GM21423 (cell line): ENCODE measurements around the gene HINT2.

Experiments
- ATAC-seq: cut with Tn5 transposase; IDR thresholded peaks from one replicate; pipeline ENCODE4 v1.9.1; 2021; ENCODE audit warnings: mild to moderate bottlenecking, moderate library complexity; ENCODE audit not compliant: unreplicated experiment

The HINT2 gene

GRCh38 chr9:35814841-35815543 lies at the start of gene HINT2:
Gene HINT2 (minus strand): TSS chr9:35815042. CDS start chr9:35814979, 63 bp downstream.
- ATAC-seq: peak; percentile 66

- no peak for ATAC-seq
Measured at GRCh38 chr9:35863583-35863982, 48.7 kb upstream of the HINT2 start.

GRCh38 chr9:35862328-35862727 lies 47.5 kb upstream of the HINT2 start:
- ATAC-seq: no peak

- no peak for ATAC-seq
Measured at GRCh38 chr9:35861161-35861897, 46.5 kb upstream of the HINT2 start.

GRCh38 chr9:35859990-35860339 lies 45.1 kb upstream of the HINT2 start:
- no peak for ATAC-seq

- ATAC-seq: no peak
Measured at GRCh38 chr9:35859310-35859989, 44.6 kb upstream of the HINT2 start.

GRCh38 chr9:35858458-35858857 lies 43.6 kb upstream of the HINT2 start:
- no peak for ATAC-seq

GRCh38 chr9:35856882-35857281 lies 42.0 kb upstream of the HINT2 start:
- no peak for ATAC-seq

- ATAC-seq: no peak
Measured at GRCh38 chr9:35856206-35856605, 41.4 kb upstream of the HINT2 start.

GRCh38 chr9:35854091-35854762 lies 39.4 kb upstream of the HINT2 start:
- no peak for ATAC-seq

GRCh38 chr9:35852876-35853865 lies 38.3 kb upstream of the HINT2 start:
- no peak for ATAC-seq

GRCh38 chr9:35852267-35852815 lies 37.5 kb upstream of the HINT2 start:
- no peak for ATAC-seq

- ATAC-seq: peak; percentile 89
Measured at GRCh38 chr9:35847792-35848572, 33.1 kb upstream of the HINT2 start.

- ATAC-seq: no peak
Measured at GRCh38 chr9:35845824-35846771, 31.3 kb upstream of the HINT2 start.

GRCh38 chr9:35844628-35845270 lies 29.9 kb upstream of the HINT2 start:
- ATAC-seq: no peak

- ATAC-seq: peak; percentile 52
Measured at GRCh38 chr9:35842795-35843194, 28.0 kb upstream of the HINT2 start.

- no peak for ATAC-seq
Measured at GRCh38 chr9:35842020-35842745, 27.3 kb upstream of the HINT2 start.
